Mesenteric fat pad (tissue), 1 donor: ENCODE data around the gene BAAT. TPM values are rescaled to one million over a fixed set of nuclear protein-coding genes. Genes with fewer than 3 reads are reported as not detected.

ENCODE experiments used
- DNase-seq: peaks from one replicate; pipeline ENCODE4 v3.0.0-alpha.2; 2020; ENCODE audit warnings: low spot score
- total RNA-seq: library from RNA; stranded (reverse); fragmentation: NEBNext Ultra II Directional; extraction: Animal tissue kit (Norgen Biotek cat#: 25700); gene quantifications from one replicate; pipeline ENCODE4 v1.2.1, GENCODE V29; 2021
- donor health status: DM: yes; HTN: yes; CAD: no.

The BAAT gene
- total RNA-seq, 1 donor from 2014 or later = not detected

GRCh38 chr9:101398930-101399642, 14.3 kb upstream of the BAAT start:
- no peak for DNase-seq

DNA sequence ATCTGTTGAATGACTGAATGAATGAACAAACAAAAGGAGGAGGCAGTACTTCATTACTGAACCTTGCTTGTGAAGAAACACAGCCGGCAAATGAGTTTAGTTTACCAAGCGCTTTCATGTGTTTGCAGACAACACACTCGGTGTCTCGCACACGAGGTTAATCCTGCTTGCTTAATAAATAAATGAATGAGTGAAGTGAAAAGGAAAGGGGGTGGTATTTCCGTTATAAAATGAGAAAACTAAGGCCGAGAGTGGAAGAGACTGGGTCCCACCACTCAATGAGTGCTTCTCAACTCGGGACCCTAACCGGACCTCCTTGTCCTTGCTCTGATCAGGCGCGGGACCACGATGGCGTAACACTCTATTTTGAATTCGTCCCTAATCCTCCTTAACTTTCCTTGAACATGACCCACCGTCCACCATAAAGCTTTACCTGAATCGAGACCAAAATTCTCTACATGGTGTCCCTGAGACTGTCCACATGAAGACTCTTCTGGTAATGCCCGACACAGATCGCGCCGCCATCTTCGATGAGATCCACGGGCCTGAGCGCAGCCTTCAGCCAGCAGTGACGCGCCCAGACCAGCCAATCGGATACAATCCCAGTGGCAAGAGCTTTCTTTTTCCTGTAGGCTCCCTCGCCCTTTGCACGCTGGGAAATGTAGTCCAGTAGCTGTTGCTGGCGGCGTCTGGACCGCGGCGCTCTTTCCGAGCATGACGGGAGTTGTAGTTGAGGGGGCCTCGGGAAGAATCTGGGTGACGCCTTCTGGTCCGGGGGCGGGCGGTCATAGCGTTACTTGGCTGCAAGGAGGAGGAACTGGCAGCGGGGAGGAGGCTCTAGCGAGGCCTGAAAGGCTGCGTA, 13.5 kb upstream of the BAAT start, which contains the start of the genes MRPL50 and ZNF189:
Gene MRPL50 (minus strand): TSS at position 551 of the 862 bp plus-strand sequence. CDS start 26 bp downstream, at position 525.
Gene ZNF189 (plus strand): TSS at position 784 of the 862 bp plus-strand sequence. CDS start 306 bp downstream, outside the sequence.
- DNase-seq = peak; percentile 98

DNA sequence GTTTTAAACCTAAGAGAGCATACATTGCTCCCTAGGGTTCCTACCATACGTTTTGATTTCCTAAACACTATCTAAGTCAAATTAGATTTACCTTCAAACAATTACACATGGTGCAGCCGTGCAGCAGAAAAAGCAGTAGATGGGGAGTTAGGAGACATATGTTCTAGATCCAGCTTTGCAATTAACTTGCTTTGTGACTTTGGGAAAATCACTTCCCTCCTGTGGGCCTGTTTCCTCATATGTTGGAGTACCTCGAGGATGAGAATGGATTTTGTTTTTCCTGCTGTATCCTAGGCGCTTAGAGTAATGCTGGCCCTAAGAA, 12.9 kb upstream of the BAAT start:
- no peak for DNase-seq

DNA sequence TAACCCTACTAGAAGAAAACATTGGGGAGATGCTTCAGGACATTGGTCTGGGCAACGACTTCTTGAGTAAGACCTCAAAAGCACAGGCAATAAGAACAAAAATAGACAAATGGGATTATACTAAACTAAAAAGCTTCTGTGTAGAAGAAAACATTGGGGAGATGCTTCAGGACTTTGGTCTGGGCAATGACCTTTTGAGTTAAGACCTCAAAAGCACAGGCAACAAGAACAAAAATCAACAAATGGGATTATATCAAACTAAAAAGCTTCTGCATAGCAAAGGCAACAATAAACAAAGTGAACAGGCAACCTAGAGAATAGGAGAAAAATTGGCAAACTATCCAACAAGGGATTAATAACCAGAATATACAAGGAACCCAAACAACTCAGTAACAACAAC, 9.9 kb upstream of the BAAT start:
- DNase-seq = no peak

DNA sequence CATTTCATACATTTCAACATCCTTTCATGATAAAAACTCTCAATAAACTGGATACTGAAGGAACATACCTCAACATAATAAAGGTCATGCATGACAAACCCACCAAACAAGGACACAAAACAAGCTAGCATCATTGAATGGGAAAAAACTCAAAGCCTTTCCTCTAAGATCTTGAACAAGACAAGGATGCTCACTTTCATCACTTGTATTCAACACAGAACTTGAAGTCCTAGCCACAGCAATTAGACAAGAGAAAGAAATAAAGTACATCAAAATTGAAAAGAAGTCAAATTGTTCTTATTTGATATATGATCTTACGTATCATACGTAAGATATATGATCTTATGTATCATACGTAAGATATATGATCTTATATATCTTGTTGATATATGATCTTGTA, 8.3 kb upstream of the BAAT start:
- no peak for DNase-seq

- no peak for DNase-seq
Observed at GRCh38 chr9:101388507-101388993, 3.7 kb upstream of the BAAT start.

DNA sequence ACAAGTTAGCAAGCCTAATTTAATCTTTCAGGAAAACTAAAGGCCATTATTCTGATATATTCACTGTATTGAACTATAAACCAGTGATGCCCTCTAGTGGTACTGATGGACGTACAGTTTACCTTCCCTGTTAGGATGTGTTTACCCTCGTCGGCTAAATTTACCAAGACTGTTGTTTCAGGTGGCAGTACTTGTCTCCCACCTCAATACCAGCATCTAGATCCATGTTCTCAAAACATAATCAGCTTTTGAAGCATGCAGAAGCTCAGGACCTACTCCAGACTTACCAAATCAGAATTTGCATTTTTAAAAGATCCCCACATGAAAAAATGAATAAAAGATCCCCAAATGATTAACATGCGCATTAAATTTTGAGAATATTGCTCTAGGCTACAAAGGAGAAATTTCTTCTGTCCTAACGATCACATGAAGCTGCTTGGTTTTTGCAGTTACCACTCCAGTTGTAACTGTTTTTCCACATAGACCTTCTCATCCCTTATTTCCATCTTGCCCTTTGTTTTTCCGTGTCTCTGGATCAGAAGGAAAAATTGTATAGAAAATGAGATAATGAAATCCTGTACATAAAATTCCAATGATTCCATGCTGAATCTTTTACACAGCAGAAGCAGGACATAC, 3.2 kb upstream of the BAAT start:
- no peak for DNase-seq

GRCh38 chr9:101383361-101383760, 1.4 kb downstream of the BAAT start:
- DNase-seq = no peak

GRCh38 chr9:101381833-101382342, 2.9 kb downstream of the BAAT start:
- DNase-seq = no peak

- DNase-seq = no peak
Observed at GRCh38 chr9:101381118-101381517, 3.7 kb downstream of the BAAT start.

DNA sequence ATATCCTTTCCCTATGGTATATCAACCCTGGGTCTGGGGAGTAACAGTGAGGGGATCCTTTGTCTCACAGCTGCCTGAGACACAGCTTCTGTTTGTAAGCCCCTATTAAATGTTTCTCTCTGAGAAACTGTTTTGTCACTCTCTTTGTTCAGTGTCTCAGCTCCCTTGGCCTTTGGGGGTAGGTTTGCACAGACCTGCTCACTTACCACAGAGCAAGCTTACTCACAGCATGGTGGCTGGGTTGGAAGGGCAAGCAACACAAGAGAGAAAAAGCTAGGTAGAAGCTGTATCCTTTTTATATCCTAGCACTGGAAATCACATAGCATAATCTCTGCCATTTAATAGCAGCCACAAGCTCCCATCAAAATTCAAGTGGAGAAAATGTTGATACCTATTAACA, 4.5 kb downstream of the BAAT start:
- no peak for DNase-seq

DNA sequence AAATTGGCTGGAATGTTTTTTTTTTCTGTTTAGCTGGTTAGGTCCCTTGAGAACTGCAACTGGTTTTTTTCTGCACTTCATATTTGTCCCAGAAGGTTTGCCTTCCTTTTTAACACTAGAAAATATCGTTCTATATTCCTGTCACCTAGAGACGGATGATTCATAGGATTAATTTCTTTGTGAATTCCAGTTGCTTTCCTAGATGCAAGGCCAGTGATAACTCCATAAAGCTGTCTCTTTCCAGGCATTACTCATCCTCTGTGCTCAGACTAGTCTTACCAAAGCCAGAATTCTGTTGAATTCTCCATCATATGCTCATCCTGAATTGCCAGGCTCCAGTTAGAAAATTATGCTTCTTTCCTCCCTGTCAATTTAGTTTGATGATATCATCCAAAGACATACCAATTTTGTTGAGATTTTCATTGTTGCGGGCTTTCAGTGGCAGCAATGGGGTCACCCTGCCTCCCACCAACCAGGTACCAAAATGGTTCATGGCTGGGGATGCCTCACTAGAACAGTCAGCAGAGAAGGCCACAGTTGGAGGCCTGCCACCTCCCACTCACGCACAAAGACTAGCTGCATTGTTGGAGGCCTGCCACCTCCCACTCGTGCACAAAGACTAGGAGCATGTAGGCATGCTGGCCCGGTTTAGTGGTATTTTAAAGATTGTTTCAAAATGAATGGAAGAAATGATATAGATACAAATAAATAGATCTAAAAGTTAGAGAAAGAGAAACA, 8.5 kb downstream of the BAAT start:
- DNase-seq = no peak

DNA sequence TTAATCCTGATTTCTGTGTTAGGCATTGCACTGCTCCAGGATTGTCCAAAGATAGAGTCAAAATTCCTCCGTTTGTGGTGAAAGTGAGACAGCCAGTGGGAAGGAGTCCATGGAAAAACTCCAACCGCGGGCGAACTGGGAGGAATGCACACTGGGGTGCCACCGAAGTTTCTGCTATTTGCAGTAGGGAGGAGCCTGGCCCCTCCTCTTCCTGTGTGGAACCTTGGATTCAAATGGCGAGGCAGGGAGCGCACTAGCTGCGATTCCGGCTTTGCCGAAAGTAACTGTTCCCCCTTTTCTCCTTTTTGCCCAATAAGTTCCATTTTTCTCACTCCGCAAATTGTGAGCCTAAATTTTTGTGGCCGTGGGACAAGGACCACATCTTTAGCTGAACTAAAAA, 9.3 kb downstream of the BAAT start:
- DNase-seq = no peak

- DNase-seq = no peak
Observed at GRCh38 chr9:101372327-101373118, 12.3 kb downstream of the BAAT start.

DNA sequence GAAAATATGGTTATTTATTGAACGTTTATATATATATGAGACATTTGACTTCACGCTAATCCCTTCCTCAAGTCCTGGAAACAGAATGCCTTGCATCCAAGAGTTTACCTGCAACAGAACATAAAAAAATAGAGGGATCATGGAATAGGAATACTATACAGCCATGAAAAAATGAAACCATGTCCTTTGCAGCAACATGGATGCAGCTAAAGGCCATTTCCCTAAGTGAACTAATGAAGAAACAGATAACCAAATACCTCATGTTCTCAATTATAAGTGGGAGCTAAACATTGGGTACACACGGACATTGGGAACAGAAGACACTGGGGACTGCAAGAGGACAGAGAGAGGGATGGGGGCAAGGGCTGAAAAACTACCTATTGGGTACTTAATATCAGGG, 13.0 kb downstream of the BAAT start:
- no peak for DNase-seq

GRCh38 chr9:101369884-101370531, 14.8 kb downstream of the BAAT start:
- DNase-seq = no peak

DNA sequence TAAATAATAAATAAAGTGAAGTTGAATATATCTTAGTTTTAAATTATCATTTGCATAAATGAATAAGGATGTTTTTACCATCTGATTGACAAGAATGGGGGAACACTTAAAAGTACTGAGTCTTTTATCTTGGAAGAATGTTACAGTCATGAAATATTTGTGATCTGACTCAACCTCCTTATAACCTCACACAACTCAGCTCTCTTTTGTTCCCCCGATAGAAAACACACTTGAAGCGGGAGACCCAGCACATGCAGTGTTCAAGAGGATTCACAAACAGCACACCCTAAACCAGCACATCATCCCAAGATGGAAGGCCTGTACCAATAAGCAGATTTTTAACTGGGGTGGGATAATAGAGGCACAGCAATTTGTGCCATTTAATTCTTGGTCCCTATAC, 15.5 kb downstream of the BAAT start:
- DNase-seq = no peak

DNA sequence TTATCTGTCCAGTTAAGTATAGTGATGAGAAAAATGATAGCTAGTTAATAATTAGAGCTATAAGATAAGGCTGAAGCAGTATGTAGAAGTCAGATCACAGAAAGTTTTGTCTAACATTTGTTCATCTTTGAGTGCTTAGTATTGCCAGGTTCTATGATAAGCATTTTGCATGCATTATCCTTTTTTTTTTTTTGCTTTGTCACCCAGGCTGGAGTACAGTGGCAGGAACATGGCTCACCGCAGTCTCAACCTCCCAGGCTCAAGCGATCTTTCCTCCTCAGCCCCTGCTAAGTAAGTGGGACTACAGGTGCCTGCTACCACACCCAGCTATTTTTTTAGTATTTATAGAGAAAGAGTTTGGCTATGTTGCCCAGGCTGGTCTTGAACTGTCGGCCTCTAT, 17.5 kb downstream of the BAAT start:
- DNase-seq = no peak

GRCh38 chr9:101366038-101366756, 18.6 kb downstream of the BAAT start:
- no peak for DNase-seq
